Liver (tissue), 9 donors: Measurements from ENCODE around the gene AIP. TPM values are rescaled to one million over a fixed set of nuclear protein-coding genes. Genes with fewer than 3 reads are reported as not detected.

Source experiments
- DNase-seq: peaks from one replicate; pipeline ENCODE4 v3.0.0-alpha.2; 2017; ENCODE audit warnings: low spot score
- H3K27ac ChIP-seq, 2 donors: one replicate each; pipeline ENCODE4 v1.7.0; 2013; ENCODE audit warnings: inconsistent platforms in 2 of 2, low read length in 2 of 2, control low read depth in 1 of 2, low read depth in 1 of 2, mild to moderate bottlenecking in 1 of 2
- H3K27me3 ChIP-seq, 4 donors: one replicate each; pipeline versions ENCODE4 v1.6.1 to v1.7.0; 2013; ENCODE audit warnings: low read length in 3 of 4, inconsistent platforms in 1 of 4, mild to moderate bottlenecking in 1 of 4, moderate library complexity in 1 of 4; ENCODE audit not compliant: control insufficient read depth in 4 of 4, insufficient read depth in 4 of 4
- H3K36me3 ChIP-seq, 4 donors: one replicate each; pipeline versions ENCODE4 v1.6.1 to v1.7.0; 2013; ENCODE audit warnings: low read length in 3 of 4, mild to moderate bottlenecking in 3 of 4, low read depth in 1 of 4, moderate library complexity in 1 of 4; ENCODE audit not compliant: control insufficient read depth in 4 of 4, insufficient read depth in 3 of 4
- H3K4me1 ChIP-seq, 4 donors: one replicate each; pipeline versions ENCODE4 v1.6.1 to v1.7.0; 2013; ENCODE audit warnings: low read length in 3 of 4, mild to moderate bottlenecking in 3 of 4, moderate library complexity in 1 of 4; ENCODE audit not compliant: control insufficient read depth in 4 of 4, insufficient read depth in 4 of 4
- H3K4me3 ChIP-seq, 3 donors: one replicate each; pipeline versions ENCODE4 v1.6.1 to v1.7.0; 2013; ENCODE audit warnings: low read length in 3 of 3, control low read depth in 1 of 3, low read depth in 1 of 3, mild to moderate bottlenecking in 1 of 3
- H3K9ac ChIP-seq, 2 donors: one replicate each; pipeline ENCODE4 v1.7.0; 2013; ENCODE audit warnings: low read length in 2 of 2, mild to moderate bottlenecking in 2 of 2, moderate library complexity in 2 of 2, control low read depth in 1 of 2, low read depth in 1 of 2
- H3K9me3 ChIP-seq, 4 donors: one replicate each; pipeline versions ENCODE4 v1.6.1 to v1.7.0; 2013; ENCODE audit warnings: low read length in 3 of 4; ENCODE audit not compliant: control insufficient read depth in 4 of 4
- CTCF ChIP-seq: fragments of 150-350 bp; IDR thresholded peaks from 2 replicates; pipeline ENCODE4 v1.5.1; 2017; ENCODE audit warnings: improper control_type of control experiment, low read depth, low read length; ENCODE audit not compliant: missing input control
- EGR1 ChIP-seq, 2 donors: IDR thresholded peaks; 2 replicates each; pipeline ENCODE4 v1.6.1; 2016 to 2018; ENCODE audit warnings: antibody characterized with exemption in 2 of 2, low read depth in 2 of 2
- FOXA1 ChIP-seq: IDR thresholded peaks from 2 replicates; pipeline ENCODE4 v1.6.1; 2016; ENCODE audit warnings: antibody characterized with exemption
- FOXA2 ChIP-seq: IDR thresholded peaks from 2 replicates; pipeline ENCODE4 v1.6.1; 2016; ENCODE audit warnings: antibody characterized with exemption
- GABPA ChIP-seq, 2 donors: IDR thresholded peaks in 1 of 2; conservative IDR thresholded peaks in 1 of 2; 2 replicates each; pipeline ENCODE4 v1.6.1; 2016; ENCODE audit warnings: antibody characterized with exemption in 2 of 2, mild to moderate bottlenecking in 1 of 2, moderate library complexity in 1 of 2
- HNF4A ChIP-seq, 2 donors: conservative IDR thresholded peaks; 2 replicates each; pipeline ENCODE4 v1.6.1; 2016; ENCODE audit warnings: antibody characterized with exemption in 2 of 2, mild to moderate bottlenecking in 2 of 2
- JUND ChIP-seq, 2 donors: IDR thresholded peaks; 2 replicates each; pipeline ENCODE4 v1.6.1; 2016; ENCODE audit warnings: antibody characterized with exemption in 2 of 2
- NR2F2 ChIP-seq: IDR thresholded peaks from 2 replicates; pipeline ENCODE4 v1.6.1; 2016; ENCODE audit warnings: antibody characterized with exemption
- RAD21 ChIP-seq, 2 donors: IDR thresholded peaks; 2 replicates each; pipeline ENCODE4 v1.6.1; 2016; ENCODE audit warnings: antibody characterized with exemption in 2 of 2, mild to moderate bottlenecking in 2 of 2
- RXRA ChIP-seq, 2 donors: IDR thresholded peaks; 2 replicates each; pipeline ENCODE4 v1.6.1; 2017 to 2018; ENCODE audit warnings: antibody characterized with exemption in 2 of 2, mild to moderate bottlenecking in 1 of 2
- SP1 ChIP-seq: IDR thresholded peaks from 2 replicates; pipeline ENCODE4 v1.6.1; 2018; ENCODE audit warnings: antibody characterized with exemption, mild to moderate bottlenecking
- TAF1 ChIP-seq: conservative IDR thresholded peaks from 2 replicates; pipeline ENCODE4 v1.6.1; 2016; ENCODE audit warnings: antibody characterized with exemption, mild to moderate bottlenecking
- YY1 ChIP-seq: IDR thresholded peaks from 2 replicates; pipeline ENCODE4 v1.6.1; 2016; ENCODE audit warnings: antibody characterized with exemption, mild to moderate bottlenecking
- ZBTB33 ChIP-seq: IDR thresholded peaks from 2 replicates; pipeline ENCODE4 v1.6.1; 2016; ENCODE audit warnings: antibody characterized with exemption
- WGBS: extraction: QIAGEN DNeasy Blood & Tissue Kit; methylation state at CpG from one replicate; pipeline ENCODE4 v1.1.7; 2013; 5-methylcytosine and 5-hydroxymethylcytosine counted together
- polyA plus RNA-seq, 2 donors: library from polyadenylated mRNA; stranded (reverse) in 1 of 2; unstranded in 1 of 2; fragments of 200-250 nt in 1 of 2; fragments of >200 nt in 1 of 2; fragmentation: Nextera tagmentation in 1 of 2; extraction: Ambion mirVana in 1 of 2; gene quantifications; one replicate each; pipeline versions ENCODE4 v1.2.1 to v1.2.3, GENCODE V29; 2013 to 2015
- total RNA-seq, 2 donors: library from RNA; depleted of rRNA; stranded (reverse); fragments of >200 nt; gene quantifications; one replicate each; pipeline ENCODE4 v1.2.3, GENCODE V29; 2014
- TF ChIP-seq, protein P1 (sequence below): IDR thresholded peaks from 2 replicates; pipeline ENCODE4 v1.6.1; 2016; ENCODE audit warnings: antibody characterized with exemption
- donor health status: healthy.
- donor health status: healthy.
- donor health status: healthy.
- donor health status: healthy.
- donor health status: healthy.

AIP gene
- total and polyA plus RNA-seq, 4 donors: 17.6 to 28.2 (median 23.1) TPM

GRCh38 chr11:67437809-67438157 lies 45.0 kb upstream of the AIP start:
- DNase-seq: no peak
- peaks cover 2 to 35% (median 8%) of the 10 kb centered on the region in 4 donors for H3K36me3 ChIP-seq
- peak overlapping the region in 1 of 3 donors; percentile 17 for H3K4me3 ChIP-seq
- H3K27ac ChIP-seq: peak overlapping the region in 1 of 2 donors; percentile 59
- H3K27me3 ChIP-seq: no peaks in the 10 kb centered on the region
- no peaks in the 10 kb centered on the region for H3K9me3 ChIP-seq
- no peak for TF ChIP-seq FOXA1
- TF ChIP-seq SP1: no peak
- TF ChIP-seq HNF4A (conservative IDR thresholded peaks at IDR 0.05): no peak
- TF ChIP-seq JUND (IDR thresholded peaks at IDR 0.05): no peak
- no peak for TF ChIP-seq FOXA2
- no peak for TF ChIP-seq RAD21 (IDR thresholded peaks at IDR 0.05)
- WGBS: 77% methylated on average over 3 of the region's 3 CpGs
- peaks cover 4 to 18% (median 10%) of the 10 kb centered on the region in 4 donors for H3K4me1 ChIP-seq
- H3K9ac ChIP-seq: no peak overlapping the region

DNA sequence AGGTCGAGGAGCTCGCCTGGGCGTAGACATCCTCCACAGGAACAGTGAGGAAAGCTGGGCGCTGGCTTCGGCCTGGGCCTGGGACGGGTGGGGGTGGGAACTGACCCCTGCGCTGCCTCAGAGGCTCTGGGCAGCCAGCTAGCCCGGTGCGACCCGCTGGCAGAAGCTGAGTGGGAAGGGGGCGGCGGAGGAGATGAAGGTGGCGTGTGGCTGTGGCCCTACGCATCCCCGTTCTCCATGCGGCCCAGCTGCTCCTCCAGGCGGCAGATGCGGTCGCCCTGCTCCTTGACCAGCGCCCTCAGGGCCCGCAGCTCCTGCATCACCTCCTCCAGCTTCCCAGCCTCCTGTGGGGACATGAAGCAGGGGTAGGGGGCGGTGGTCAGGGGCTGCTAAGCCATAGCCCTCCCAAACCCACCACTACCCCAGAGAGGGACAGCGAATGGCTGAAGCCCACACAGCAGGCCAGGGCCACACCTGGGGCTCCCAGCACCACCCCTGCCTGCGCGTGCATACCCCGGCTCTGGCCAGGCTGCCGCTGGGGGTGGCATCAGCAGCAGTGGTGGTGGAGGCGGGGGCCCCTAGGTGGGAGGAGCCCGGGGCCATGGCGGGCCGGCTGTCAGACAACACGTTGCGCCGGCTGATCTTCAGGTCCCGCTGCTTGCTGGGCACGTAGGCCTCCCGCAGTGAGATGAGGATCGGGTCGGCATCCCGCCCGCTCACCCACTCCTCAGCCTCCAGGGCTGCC lies 44.5 kb upstream of the AIP start:
- H3K4me1 ChIP-seq: peaks cover 4 to 20% (median 11%) of the 10 kb centered on the region in 4 donors
- peak overlapping the region in 1 of 2 donors; percentile 59 for H3K27ac ChIP-seq
- no peak for TF ChIP-seq HNF4A (conservative IDR thresholded peaks at IDR 0.05)
- peaks cover 0 to 30% (median 6%) of the 10 kb centered on the region in 4 donors for H3K36me3 ChIP-seq
- H3K27me3 ChIP-seq: no peaks in the 10 kb centered on the region
- no peaks in the 10 kb centered on the region for H3K9me3 ChIP-seq
- DNase-seq: no peak
- 89% methylated on average over 41 of the region's 41 CpGs for WGBS
- H3K9ac ChIP-seq: no peak overlapping the region
- peak overlapping the region in 1 of 3 donors; percentile 17 for H3K4me3 ChIP-seq

GRCh38 chr11:67439321-67440228 lies 43.3 kb upstream of the AIP start:
- DNase-seq: no peak
- Histone ChIP-seq H3K4me3 (no peak overlapping the region), H3K27ac (peak overlapping the region in 1 of 2 donors; percentile 9), H3K36me3 (peaks cover 0 to 17% (median 0%) of the 10 kb centered on the region in 4 donors), H3K4me1 (peaks cover 4 to 21% (median 13%) of the 10 kb centered on the region in 4 donors), H3K9me3 (no peaks in the 10 kb centered on the region), H3K27me3 (no peaks in the 10 kb centered on the region), H3K9ac (no peak overlapping the region)
- 68% methylated on average over 31 of the region's 31 CpGs for WGBS
- TF ChIP-seq EGR1 (IDR thresholded peaks at IDR 0.05; ENCODE audit: low read depth in 2 of 2): no peak
- TF ChIP-seq RXRA (IDR thresholded peaks at IDR 0.05): peak in 1 of 2 donors; percentile 20

GRCh38 chr11:67440229-67441097 lies 42.4 kb upstream of the AIP start:
- H3K27ac ChIP-seq: no peak overlapping the region

More at GRCh38 chr11:67440229-67441097, 42.4 kb upstream of the AIP start:
- WGBS: 85% methylated on average over 17 of the region's 17 CpGs
- TF ChIP-seq, protein P1, sequence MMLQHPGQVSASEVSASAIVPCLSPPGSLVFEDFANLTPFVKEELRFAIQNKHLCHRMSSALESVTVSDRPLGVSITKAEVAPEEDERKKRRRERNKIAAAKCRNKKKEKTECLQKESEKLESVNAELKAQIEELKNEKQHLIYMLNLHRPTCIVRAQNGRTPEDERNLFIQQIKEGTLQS: no peak
- no peak for TF ChIP-seq FOXA2
- TF ChIP-seq GABPA (IDR thresholded peaks at IDR 0.05 in 1 of 2, conservative IDR thresholded peaks at IDR 0.05 in 1 of 2): no peak
- TF ChIP-seq ZBTB33: no peak
- TF ChIP-seq YY1: no peak
- no peak for TF ChIP-seq NR2F2
- no peak for TF ChIP-seq SP1
- TF ChIP-seq CTCF: no peak
- TF ChIP-seq JUND (IDR thresholded peaks at IDR 0.05): no peak
- no peak for TF ChIP-seq TAF1
- H3K9me3 ChIP-seq: no peaks in the 10 kb centered on the region
- peaks cover 0 to 14% (median 0%) of the 10 kb centered on the region in 4 donors for H3K36me3 ChIP-seq
- H3K4me1 ChIP-seq: peaks cover 4 to 21% (median 13%) of the 10 kb centered on the region in 4 donors
- no peak overlapping the region for H3K9ac ChIP-seq
- no peaks in the 10 kb centered on the region for H3K27me3 ChIP-seq
- no peak for DNase-seq
- H3K4me3 ChIP-seq: no peak overlapping the region
